ENCODE data around the gene TFDP3.

TFDP3 gene, protein sequence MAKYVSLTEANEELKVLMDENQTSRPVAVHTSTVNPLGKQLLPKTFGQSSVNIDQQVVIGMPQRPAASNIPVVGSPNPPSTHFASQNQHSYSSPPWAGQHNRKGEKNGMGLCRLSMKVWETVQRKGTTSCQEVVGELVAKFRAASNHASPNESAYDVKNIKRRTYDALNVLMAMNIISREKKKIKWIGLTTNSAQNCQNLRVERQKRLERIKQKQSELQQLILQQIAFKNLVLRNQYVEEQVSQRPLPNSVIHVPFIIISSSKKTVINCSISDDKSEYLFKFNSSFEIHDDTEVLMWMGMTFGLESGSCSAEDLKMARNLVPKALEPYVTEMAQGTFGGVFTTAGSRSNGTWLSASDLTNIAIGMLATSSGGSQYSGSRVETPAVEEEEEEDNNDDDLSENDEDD

DNA sequence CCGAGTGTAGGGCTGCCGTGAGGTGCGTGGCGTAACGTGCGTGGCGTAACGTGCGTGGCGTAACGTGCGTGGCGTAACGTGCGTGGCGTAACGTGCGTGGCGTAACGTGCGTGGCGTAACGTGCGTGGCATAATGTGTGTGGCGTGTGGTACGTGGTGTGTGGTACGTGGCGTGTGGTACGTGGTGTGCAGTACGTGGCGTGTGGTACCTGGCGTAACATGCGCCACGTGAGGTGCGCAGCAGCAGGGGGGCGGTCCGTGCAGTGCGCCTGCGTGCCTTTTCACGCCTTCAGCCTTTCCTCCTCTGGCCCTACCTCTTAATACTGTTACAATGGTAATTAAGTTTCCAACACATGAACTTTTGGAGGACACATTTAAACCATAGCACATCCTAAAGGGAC is at the start of gene TFDP3:
Gene TFDP3, minus strand, starts transcription at position 26 of the 400 bp plus-strand sequence. CDS start 95 bp downstream, outside the sequence.
- DNase-seq: no peak

DNA sequence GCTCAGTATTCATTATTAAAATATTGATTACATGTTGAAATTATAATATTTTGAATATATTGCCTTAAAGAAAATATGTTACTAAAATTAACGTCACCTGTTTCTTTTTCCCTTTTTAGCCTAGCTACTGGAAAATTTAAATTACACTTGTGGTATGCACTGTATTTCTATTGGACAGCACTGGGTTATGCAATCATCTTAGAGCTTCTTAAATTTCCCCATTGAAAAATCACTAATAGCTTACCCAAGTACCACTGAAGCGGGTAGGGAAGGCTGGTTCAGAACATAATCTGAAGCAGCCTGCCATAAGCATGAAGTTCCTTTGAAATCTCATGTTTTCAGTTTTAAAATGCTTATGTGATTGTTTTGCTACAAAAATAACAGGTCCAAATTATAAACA is 49.5 kb upstream of the TFDP3 start:
- DNase-seq: no peak

- no peak for DNase-seq
Measured at GRCh38 chrX:133265331-133265730, 47.2 kb upstream of the TFDP3 start.

DNA sequence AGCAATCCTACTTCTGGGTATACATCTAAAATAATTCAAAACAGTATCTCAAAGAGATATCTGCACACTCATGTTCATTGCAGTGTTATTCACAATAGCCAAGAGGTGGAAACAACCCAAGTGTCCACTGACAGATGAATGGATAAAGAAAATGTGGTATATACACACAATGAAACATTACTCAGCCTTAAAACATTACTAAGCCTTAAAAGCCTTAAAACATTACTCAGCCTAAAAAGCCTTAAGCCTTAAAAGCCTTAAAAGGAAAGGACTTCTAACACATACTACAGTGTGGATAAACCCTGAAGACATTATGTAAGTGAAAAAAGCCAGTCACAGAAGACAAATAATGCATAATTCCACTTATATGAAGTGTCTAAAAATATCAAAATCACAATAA is 40.3 kb upstream of the TFDP3 start:
- no peak for DNase-seq

DNA sequence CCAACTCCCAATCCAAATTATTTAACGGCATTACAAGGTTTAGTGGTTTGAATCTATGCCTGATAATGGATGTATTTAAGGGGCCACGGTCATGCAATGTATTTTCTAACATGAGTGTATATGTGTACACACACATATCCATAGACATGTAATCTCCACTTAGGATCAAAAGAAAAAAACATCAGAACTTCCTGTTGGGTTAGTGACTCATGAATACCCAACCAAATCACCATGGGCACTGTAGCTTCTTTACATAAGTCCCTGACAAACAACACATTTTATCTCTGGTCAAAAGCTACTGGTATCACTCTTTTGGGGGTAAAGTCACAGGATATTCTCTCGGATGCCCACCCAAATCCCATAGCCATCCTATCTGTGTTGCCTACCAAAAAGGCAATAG is 36.5 kb upstream of the TFDP3 start:
- no peak for DNase-seq

DNA sequence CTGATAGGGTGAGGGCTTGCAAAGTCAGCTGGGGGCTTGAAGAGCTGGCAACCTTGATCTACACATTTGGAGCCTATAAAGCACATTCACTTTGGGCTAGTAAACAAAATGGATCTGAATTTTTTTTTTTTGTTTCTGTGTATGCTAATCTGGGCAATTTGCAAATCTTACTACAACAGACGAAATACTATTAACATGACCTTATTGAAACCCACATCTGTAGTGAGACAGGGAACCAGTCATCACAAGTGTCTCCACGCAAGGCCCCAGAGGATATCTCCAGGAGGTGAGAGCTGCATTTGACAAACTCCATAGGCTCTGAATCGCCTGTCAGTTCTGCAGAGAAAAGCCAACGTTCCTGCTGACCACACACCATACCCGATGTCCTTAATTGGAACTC is 33.0 kb upstream of the TFDP3 start:
- no peak for DNase-seq

DNA sequence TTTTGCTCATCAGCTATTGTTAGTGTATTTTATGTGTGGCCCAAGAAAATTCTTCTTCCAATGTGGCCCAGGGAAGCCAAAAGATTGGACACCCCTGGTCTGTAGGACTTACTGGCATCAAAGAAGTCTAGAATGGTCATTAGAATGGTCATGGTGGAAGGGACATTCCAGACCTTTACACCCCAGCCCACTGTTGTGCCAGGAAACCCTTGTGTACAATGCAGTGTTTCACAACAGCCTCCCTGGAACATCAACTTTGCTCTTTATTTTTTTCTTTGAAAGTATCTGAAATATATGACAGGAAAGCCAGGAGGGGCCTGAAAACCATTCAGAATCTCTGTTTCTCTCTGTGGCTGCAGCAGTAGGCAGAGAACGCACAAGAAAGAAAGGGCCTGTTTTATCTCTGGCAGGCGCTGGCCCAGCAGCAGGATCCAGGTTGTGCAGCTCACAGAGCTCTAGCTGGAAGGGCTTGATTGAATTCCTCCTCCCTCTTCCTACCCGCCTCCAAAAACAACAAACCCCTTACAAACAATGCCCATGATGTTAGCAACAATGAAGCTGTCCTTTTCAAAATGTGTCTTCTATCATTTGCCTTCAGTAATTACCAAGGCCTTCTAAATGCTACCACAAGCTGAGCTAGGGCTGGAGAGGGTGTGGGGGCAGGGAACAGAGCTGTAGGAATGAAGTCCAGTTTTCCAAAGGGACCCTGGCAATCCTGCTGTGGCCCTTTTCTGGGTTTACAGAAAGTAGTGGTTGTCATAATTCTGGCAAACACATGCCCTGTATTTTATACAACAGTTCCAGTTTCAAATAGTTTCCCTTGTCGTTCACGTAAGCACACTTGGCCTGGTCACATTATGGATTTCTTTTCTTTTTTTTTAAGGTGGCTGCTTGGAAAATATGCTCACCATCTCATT is 32.3 kb upstream of the TFDP3 start:
- DNase-seq: no peak

DNA sequence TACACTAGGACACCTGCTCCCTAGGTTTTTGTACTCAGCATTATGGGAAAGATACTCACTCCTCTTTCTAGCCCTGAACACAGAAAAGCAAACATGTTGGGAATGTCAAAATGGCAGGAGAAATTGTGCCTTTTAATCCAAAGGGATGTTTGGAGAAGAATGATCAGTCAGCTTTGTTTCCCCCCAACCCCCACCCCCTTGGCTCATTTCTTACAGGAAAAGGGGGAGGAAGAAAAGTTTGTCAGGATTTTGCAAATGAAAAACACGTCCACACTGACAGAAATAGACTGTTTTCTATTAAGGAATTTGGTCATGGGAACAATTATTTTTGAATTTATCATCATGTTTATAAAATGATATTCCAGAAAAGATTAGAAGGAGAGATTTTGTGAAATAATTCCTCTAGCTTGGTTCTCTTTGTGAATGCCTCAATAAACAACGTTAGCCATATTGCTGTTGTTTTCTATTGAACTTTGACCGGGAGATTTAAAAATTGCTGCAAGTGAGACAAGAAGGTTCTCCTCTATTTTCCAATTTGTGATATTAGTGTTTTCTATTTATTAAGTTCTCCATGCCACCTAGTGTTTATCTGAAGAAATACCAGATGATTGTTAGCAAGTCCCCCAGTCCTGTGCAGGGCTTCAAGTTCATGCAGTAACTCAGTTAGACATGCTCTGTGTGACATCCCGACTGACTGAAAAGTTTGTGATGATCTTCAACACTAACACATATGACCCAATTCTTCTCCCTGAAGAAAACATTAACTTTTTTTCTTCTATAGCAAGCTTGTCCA is 31.3 kb upstream of the TFDP3 start:
- DNase-seq: peak; percentile 5

DNA sequence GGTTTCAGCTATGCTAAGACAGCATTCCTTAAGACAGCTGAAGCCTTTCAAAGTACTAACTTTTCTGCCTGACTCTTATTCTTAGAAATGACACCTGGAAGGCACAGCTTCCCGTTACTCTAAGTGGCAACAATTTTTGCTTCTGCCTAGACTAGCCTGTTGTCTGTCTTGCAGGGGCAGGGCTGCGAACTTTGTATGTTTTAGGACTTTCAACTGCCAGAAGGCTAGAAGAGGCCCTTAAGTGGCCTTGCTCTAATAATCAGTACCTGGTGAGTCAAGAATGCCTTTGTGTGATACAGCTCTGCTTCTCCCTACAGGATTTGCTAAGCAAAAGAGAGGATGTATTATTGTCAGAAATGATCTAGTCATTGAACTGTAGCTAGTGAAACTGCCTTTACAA is 30.0 kb upstream of the TFDP3 start:
- no peak for DNase-seq

DNA sequence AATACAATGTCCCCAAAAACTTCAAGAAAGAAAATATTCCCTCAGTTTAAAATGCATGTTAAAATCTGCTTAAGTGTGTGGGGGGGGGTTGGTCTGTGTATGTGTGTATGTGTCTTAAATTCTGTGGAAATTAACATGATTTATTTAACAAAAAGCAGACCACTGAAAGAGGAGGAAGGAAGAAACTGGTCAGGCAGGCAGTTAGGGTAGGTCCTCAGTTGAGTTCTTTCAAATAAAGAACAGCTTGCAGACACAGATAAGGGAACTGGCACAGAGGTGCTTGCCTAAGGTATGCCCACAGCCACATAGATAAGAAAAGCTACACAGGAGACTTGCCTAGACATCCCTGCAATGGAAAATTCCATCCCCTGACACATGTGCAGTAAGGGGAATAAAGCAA is 28.8 kb upstream of the TFDP3 start:
- no peak for DNase-seq

- no peak for DNase-seq
Measured at GRCh38 chrX:133235830-133236229, 17.7 kb upstream of the TFDP3 start.

- DNase-seq: no peak
Measured at GRCh38 chrX:133232331-133232730, 14.2 kb upstream of the TFDP3 start.

GRCh38 chrX:133229361-133229760 is 11.2 kb upstream of the TFDP3 start:
- DNase-seq: no peak

- DNase-seq: peak; percentile 41
Measured at GRCh38 chrX:133215747-133216146, 2.4 kb downstream of the TFDP3 start.

DNA sequence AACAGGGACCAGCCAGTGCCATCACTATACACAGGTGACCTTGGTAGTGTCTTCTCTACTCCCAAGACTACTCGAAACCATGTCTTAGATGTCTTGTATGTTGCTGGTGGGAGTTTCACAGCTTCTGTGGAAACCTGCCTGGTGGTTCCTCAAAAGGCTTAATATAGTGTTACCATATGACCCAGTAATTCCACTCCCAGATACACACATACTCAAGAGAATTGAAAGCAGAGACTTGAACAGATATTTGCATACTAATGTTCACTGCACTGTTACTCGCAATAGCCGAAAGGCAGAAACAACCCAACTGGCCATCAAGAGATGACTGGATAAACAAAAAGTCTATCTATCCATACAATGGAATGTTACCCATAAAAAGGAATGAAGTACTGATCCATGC is 3.1 kb downstream of the TFDP3 start:
- no peak for DNase-seq

DNA sequence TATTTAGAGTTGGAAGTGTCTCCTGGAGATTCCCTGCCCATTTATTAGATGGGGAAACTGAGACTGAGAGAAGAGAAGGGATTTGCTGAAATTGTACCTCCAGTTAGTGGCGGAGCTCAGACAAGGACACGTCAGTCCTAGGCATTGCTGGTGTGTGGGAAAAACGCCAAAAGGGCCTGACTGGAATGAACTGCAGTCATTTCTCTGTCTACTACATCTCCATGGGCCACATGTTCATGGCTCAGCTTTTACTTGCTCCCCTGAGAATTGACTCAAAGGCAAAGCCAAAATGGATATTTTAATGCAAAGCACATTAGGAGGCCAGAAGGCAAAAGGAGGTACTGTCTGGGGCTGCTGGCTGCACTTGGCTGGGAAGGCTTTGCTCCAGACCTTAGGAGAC is 3.9 kb downstream of the TFDP3 start:
- DNase-seq: no peak

GRCh38 chrX:133213117-133213516 is 5.0 kb downstream of the TFDP3 start:
- DNase-seq: no peak

DNA sequence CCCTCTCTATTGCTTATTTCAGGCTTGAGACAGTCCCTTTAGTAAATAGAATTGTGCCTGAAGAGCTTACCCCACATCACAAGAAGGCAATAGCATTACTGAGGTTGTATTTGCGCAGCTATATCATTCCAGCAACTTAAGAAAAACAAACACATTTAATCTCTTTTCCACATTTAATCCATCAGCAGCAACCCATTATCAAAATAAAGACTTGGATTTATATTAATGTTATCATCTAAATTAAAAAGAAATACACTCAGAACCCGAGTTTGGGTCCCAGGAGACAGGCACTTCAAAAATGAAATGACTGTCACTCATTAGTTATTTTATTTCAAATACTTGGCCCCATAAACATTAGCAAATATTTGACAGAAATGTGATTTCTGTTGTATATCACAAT is 10.4 kb downstream of the TFDP3 start:
- DNase-seq: no peak

DNA sequence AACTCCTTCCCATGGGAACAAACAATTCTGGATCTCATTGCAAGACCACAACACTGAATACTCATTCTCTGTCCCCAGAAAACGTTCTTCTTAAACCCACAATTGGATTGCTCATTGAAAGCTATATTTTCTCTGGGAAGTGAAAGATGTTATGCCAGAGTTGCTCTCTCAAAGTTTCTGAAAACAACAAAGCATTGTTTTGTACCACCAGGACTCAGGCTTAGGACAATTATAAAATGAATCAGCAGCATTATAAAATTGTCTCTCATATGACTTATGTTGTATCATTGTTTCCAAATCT is 26.5 kb downstream of the TFDP3 start:
- DNase-seq: no peak

- peak; percentile 39 for DNase-seq
Measured at GRCh38 chrX:133190877-133191738, 27.0 kb downstream of the TFDP3 start.

DNA sequence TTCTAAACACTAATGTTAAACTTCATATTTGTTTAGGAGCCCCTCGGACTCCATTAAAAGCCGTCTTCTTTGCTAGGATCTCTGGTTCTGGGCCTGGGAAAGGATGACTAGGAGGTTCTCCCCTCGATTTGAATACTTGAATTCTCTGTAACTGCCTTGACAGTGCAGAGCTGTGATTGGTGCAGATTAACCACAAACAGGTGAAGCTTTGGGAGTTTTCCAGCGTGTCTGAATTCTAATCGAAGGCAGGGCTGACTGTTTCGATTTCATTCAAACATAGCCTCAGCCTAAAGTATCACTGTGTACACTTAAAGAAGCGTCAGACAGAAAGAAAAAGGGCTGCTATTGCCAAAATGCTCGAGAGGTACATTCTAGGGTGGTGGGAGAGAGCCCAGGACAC is 29.0 kb downstream of the TFDP3 start:
- DNase-seq: no peak

DNA sequence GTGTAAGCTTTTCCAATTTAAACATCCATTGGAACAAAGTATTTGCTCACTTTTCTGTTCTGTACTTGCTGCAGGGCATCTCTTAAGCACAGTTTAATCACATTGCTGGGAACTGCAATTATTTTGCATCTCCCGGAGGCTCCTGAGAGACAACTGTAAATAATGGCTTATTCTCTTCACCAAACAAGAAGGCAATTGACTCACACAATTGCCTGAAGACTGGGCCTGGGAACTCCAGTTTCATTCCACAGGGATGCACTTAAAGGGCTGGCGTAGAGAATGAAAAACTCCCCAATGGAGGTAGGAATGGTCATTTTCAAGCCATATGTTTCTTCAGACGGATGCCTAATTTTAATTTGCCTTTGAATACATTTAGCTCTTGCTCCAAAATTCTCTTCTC is 29.5 kb downstream of the TFDP3 start:
- no peak for DNase-seq
